Measurements from ENCODE around the gene ZDHHC24. TPM values are rescaled to one million over a fixed set of nuclear protein-coding genes. Genes with fewer than 3 reads are reported as not detected.
A peak's percentile ranks its signal among the peaks of the same experiment; 100 is the strongest.

The ZDHHC24 gene
- total RNA-seq, 1 experiment from 2014 or later, result 10.5 TPM

DNA sequence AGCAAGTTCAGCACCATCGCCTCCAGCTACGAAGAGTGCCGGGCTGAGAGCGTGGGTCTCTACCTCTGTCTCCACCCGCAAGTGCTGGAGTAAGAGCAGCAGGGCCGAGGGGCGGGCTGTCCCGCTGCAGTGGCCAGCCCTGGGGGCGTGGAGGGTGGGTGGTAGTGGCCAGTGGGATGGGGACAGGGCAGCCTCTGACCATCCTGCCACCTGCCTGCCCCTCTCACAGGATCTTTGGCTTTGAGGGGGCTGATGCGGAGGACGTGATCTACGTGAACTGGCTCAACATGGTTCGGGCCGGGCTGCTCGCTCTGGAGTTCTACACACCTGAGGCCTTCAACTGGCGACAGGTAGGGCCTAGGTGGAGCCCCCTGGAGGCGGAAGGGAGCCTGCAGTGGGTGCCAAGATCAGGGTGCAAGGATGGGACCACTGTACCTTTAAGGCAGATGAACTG is 50.4 kb downstream of the ZDHHC24 start:
- CTCF ChIA-PET, result no interaction called here
- peak; percentile 65 for ATAC-seq

DNA sequence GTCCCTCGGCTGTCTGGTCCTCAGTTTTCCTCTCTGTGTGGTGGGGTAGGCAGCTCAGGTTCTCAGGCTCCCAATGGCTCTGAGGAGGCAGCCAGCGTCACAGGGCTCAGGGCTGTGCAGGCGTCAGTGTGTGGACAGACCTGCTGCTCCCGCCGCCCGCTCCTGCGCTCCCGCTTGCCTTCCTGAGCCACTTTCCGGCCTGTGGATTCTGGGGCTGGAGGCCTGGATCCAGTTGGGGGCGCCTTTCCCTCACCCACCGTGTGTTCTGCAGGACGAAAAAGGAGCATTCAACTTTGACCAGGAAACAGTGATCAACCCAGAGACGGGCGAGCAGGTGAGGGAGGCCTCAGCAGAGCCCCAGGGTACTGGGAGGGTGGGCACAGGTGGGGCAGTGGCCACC is 50.9 kb downstream of the ZDHHC24 start:
- no peak overlapping the region for H3K27ac ChIP-seq (ENCODE audit: low read depth, low read length)
- DNase-seq (ENCODE audit: low read depth, low spot score) (no peak), ATAC-seq (0 out of 2 replicates have a peak, but pooled peaks have one; percentile 16)
- H3K4me1 ChIP-seq (ENCODE audit: control insufficient read depth in 1 of 2, insufficient read depth in 2 of 2, low read length in 2 of 2), result no peaks in the 10 kb centered on the region
- H4K20me1 ChIP-seq (ENCODE audit: insufficient read depth), result no peaks in the 10 kb centered on the region
- TF ChIP-seq POLR2AphosphoS5 (IDR thresholded peaks at IDR 0.05; ENCODE audit: low read depth, low read length) (no peak), RAD21 (IDR thresholded peaks at IDR 0.05; ENCODE audit: low read depth) (peak; percentile 25; the same call in 1 of the 2 replicates)
- H3K79me2 ChIP-seq (ENCODE audit: insufficient read depth, low read length), result no peaks in the 10 kb centered on the region
- H3K9me2 ChIP-seq (ENCODE audit: insufficient read depth), result no peaks in the 10 kb centered on the region
- BruUV-seq (replicated peaks), result no TSS peak
- H3K9ac ChIP-seq (ENCODE audit: low read length), result no peak overlapping the region
- H3K4me2 ChIP-seq (ENCODE audit: low read length), result no peak overlapping the region
- intact Hi-C loops (cut with micrococcal nuclease), result no loop called here
- H3K27me3 ChIP-seq (ENCODE audit: insufficient read depth, low read length), result no peaks in the 10 kb centered on the region
- H3K9me3 ChIP-seq (ENCODE audit: control insufficient read depth in 1 of 2, insufficient read depth in 1 of 2, low read depth in 1 of 2, low read length in 2 of 2), result no peaks in the 10 kb centered on the region
- H2AFZ ChIP-seq (ENCODE audit: low read depth, low read length, poor library complexity, severe bottlenecking), result no peak overlapping the region
- RAD21 ChIA-PET (ENCODE audit: low non-redundant PET in 1 of 2, low total read pairs in 2 of 2, uncharacterized antibody in 2 of 2, unreplicated experiment in 2 of 2), result no interaction called here
- H3K4me3 ChIP-seq (replicated peaks in 1 of 2; ENCODE audit: low read depth in 1 of 2, low read length in 2 of 2), result no peak overlapping the region
- CTCF ChIA-PET, result no interaction called here
- POLR2A ChIA-PET, result no interaction called here
- H3K36me3 ChIP-seq (ENCODE audit: control insufficient read depth in 1 of 2, insufficient read depth in 2 of 2, low read length in 2 of 2), result peaks cover 0 to 4% of the 10 kb centered on the region in 2 experiments; a peak in 1 of 4 replicates

More for the DNA sequence above, 50.4 kb downstream of the ZDHHC24 start:
- TF ChIP-seq, protein P1, sequence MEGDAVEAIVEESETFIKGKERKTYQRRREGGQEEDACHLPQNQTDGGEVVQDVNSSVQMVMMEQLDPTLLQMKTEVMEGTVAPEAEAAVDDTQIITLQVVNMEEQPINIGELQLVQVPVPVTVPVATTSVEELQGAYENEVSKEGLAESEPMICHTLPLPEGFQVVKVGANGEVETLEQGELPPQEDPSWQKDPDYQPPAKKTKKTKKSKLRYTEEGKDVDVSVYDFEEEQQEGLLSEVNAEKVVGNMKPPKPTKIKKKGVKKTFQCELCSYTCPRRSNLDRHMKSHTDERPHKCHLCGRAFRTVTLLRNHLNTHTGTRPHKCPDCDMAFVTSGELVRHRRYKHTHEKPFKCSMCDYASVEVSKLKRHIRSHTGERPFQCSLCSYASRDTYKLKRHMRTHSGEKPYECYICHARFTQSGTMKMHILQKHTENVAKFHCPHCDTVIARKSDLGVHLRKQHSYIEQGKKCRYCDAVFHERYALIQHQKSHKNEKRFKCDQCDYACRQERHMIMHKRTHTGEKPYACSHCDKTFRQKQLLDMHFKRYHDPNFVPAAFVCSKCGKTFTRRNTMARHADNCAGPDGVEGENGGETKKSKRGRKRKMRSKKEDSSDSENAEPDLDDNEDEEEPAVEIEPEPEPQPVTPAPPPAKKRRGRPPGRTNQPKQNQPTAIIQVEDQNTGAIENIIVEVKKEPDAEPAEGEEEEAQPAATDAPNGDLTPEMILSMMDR (IDR thresholded peaks at IDR 0.05 in 2 of 3, conservative IDR thresholded peaks at IDR 0.05 in 1 of 3; ENCODE audit: borderline replicate concordance in 1 of 3, insufficient read depth in 1 of 3, low read depth in 2 of 3, low read length in 2 of 3), result peak in 2 of 3 experiments; percentile 50 to 61; a peak in 4 of 6 replicates
- TF ChIP-seq POLR2AphosphoS5 (IDR thresholded peaks at IDR 0.05; ENCODE audit: low read depth, low read length), result no peak
- TF ChIP-seq, protein P2, sequence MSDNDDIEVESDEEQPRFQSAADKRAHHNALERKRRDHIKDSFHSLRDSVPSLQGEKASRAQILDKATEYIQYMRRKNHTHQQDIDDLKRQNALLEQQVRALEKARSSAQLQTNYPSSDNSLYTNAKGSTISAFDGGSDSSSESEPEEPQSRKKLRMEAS (IDR thresholded peaks at IDR 0.05), result no peak
- Histone ChIP-seq H3K4me3 (replicated peaks in 1 of 2; ENCODE audit: low read depth in 1 of 2, low read length in 2 of 2) (no peak overlapping the region), H3K9me2 (ENCODE audit: insufficient read depth) (no peaks in the 10 kb centered on the region), H2AFZ (ENCODE audit: low read depth, low read length, poor library complexity, severe bottlenecking) (no peak overlapping the region), H4K20me1 (ENCODE audit: insufficient read depth) (no peaks in the 10 kb centered on the region), H3K4me2 (ENCODE audit: low read length) (no peak overlapping the region), H3K79me2 (ENCODE audit: insufficient read depth, low read length) (no peaks in the 10 kb centered on the region), H3K9ac (ENCODE audit: low read length) (no peak overlapping the region), H3K36me3 (ENCODE audit: control insufficient read depth in 1 of 2, insufficient read depth in 2 of 2, low read length in 2 of 2) (peaks cover 0 to 4% of the 10 kb centered on the region in 2 experiments; a peak in 1 of 4 replicates), H3K27me3 (ENCODE audit: insufficient read depth, low read length) (no peaks in the 10 kb centered on the region), H3K27ac (ENCODE audit: low read depth, low read length) (no peak overlapping the region), H3K9me3 (ENCODE audit: control insufficient read depth in 1 of 2, insufficient read depth in 1 of 2, low read depth in 1 of 2, low read length in 2 of 2) (no peaks in the 10 kb centered on the region), H3K4me1 (ENCODE audit: control insufficient read depth in 1 of 2, insufficient read depth in 2 of 2, low read length in 2 of 2) (no peaks in the 10 kb centered on the region)
- BruUV-seq (replicated peaks), result no TSS peak
- intact Hi-C loops (cut with micrococcal nuclease), result no loop called here
- RAD21 ChIA-PET (ENCODE audit: low non-redundant PET in 1 of 2, low total read pairs in 2 of 2, uncharacterized antibody in 2 of 2, unreplicated experiment in 2 of 2), result no interaction called here
- DNase-seq (ENCODE audit: low read depth, low spot score), result no peak
- POLR2A ChIA-PET, result no interaction called here

All from HCT116 (cell line).